Subcutaneous adipose tissue (tissue), 4 donors: ENCODE results near the gene PAX8. TPM values are rescaled to one million over a fixed set of nuclear protein-coding genes. Genes with fewer than 3 reads are reported as not detected.

Source experiments
- CTCF ChIP-seq: fragments of 450-650 bp; IDR thresholded peaks from one replicate; pipeline ENCODE4 v1.5.1; 2016; ENCODE audit warnings: low read depth, mild to moderate bottlenecking, control low read depth, antibody characterized with exemption, moderate library complexity
- total RNA-seq, 4 donors: library from RNA; depleted of rRNA; stranded (reverse); fragments of >200 nt; gene quantifications; one replicate each; pipeline ENCODE4 v1.1.0, GENCODE V29; 2016

Gene PAX8
- total RNA-seq, 4 donors from 2014 or later = 2.8 to 10.7 (median 5.8) TPM

- TF ChIP-seq CTCF = no peak
Measured at GRCh38 chr2:113228351-113228750, 50.4 kb downstream of the PAX8 start.

GRCh38 chr2:113227698-113228097 is 51.0 kb downstream of the PAX8 start:
- TF ChIP-seq CTCF = no peak

GRCh38 chr2:113227290-113227689 is 51.4 kb downstream of the PAX8 start:
- TF ChIP-seq CTCF = no peak

GRCh38 chr2:113226462-113226861 is 52.3 kb downstream of the PAX8 start:
- TF ChIP-seq CTCF = no peak

GRCh38 chr2:113225263-113226259 is 53.2 kb downstream of the PAX8 start:
- no peak for TF ChIP-seq CTCF

- no peak for TF ChIP-seq CTCF
Measured at GRCh38 chr2:113224647-113225236, 54.0 kb downstream of the PAX8 start.

GRCh38 chr2:113223813-113224212 is 54.9 kb downstream of the PAX8 start:
- no peak for TF ChIP-seq CTCF
